GM23338 (cell line): ENCODE measurements around the gene STRA6.

Experiments used
- EZH2phosphoT487 ChIP-seq: fragments of 200-600 bp; sonication (generic); IDR thresholded peaks from one replicate; pipeline ENCODE4 v1.8.1; 2018; ENCODE audit warnings: antibody characterized with exemption; ENCODE audit not compliant: unreplicated experiment
- TF ChIP-seq, protein P1 (sequence below), 2 experiments: fragments of 200-600 bp in 1 of 2; sonication (generic) in 1 of 2; conservative IDR thresholded peaks; 2 replicates each; pipeline versions ENCODE4 v1.5.1 to v1.6.1; 2016 to 2017; ENCODE audit warnings: antibody characterized with exemption in 2 of 2, low read depth in 2 of 2, mild to moderate bottlenecking in 2 of 2, moderate library complexity in 1 of 2

DNA sequence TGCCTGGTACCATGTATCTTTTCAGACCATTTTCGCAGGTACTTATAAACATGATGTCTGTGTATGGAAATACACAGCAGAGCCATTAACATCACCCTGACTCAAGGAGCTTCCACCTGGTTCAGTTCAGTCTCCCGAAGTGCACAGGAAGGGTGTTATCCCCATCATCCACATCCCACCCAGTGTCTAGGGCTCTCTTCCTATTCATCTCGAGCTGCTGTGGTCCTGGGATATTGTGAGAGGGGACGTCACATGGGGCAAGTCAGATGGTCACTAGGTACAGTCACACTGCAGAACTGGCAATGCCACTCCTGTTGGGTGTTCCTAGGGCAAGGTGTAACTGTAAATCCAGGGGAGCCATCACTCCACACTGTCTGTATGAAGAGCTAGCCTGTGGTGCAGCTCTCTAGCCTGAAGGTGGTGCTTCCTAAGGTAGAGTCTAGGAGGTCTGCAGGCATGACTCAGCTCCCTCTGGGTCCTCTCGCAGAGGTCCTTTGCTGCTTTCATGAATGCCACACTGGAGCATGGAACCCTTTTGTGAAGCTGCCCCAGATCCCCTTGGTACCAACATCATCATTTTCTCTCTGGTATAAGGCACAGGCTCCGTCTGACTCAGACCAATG lies 58.3 kb downstream of the STRA6 start:
- TF ChIP-seq, protein P1, sequence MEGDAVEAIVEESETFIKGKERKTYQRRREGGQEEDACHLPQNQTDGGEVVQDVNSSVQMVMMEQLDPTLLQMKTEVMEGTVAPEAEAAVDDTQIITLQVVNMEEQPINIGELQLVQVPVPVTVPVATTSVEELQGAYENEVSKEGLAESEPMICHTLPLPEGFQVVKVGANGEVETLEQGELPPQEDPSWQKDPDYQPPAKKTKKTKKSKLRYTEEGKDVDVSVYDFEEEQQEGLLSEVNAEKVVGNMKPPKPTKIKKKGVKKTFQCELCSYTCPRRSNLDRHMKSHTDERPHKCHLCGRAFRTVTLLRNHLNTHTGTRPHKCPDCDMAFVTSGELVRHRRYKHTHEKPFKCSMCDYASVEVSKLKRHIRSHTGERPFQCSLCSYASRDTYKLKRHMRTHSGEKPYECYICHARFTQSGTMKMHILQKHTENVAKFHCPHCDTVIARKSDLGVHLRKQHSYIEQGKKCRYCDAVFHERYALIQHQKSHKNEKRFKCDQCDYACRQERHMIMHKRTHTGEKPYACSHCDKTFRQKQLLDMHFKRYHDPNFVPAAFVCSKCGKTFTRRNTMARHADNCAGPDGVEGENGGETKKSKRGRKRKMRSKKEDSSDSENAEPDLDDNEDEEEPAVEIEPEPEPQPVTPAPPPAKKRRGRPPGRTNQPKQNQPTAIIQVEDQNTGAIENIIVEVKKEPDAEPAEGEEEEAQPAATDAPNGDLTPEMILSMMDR (conservative IDR thresholded peaks at IDR 0.05; ENCODE audit: low read depth in 2 of 2) = peak in 1 of 2 experiments; percentile 46; a peak in 3 of 4 replicates
- no peak for TF ChIP-seq EZH2phosphoT487
